Endothelial cell of umbilical vein (primary cell): ENCODE data around the gene GALNT10. TPM values are rescaled to one million over a fixed set of nuclear protein-coding genes. Genes with fewer than 3 reads are reported as not detected.

Experiments used
- BruUV-seq: library from RNA; stranded (reverse); fragments of 400-500 nt; replicated peaks from 2 replicates; lab custom pipeline; 2021; lab: Mats Ljungman, UMichigan
- CTCF ChIA-PET: fragments of 300-600, 350-600 bp; sonication (Branson Sonifier 250); formaldehyde crosslinking; loops from one replicate; lab custom pipeline; 2021; ENCODE audit warnings: antibody characterized with exemption, inconsistent platforms; lab: Charles Lee
- POLR2A ChIA-PET: fragments of 300-600, 350-600 bp; sonication (Branson Sonifier 250); formaldehyde crosslinking; loops from one replicate; lab custom pipeline; 2021; ENCODE audit warnings: antibody characterized with exemption, inconsistent platforms; lab: Charles Lee
- DNase-seq: peaks from one replicate; pipeline ENCODE4 v3.0.0-alpha.2; 2011; ENCODE audit warnings: low read depth, low spot score
- FAIRE-seq: peaks from 2 replicates; lab custom pipeline; 2011; peaks lifted over from hg19 to GRCh38; lab: Jason Lieb, UNC
- H2AFZ ChIP-seq: 2 replicates; pipeline ENCODE4 v1.6.0; 2012; ENCODE audit warnings: low read depth, low read length, control low read depth, inconsistent platforms
- H3K27ac ChIP-seq: 2 replicates; pipeline ENCODE4 v1.5.1; 2011; ENCODE audit warnings: low read depth, mild to moderate bottlenecking, control low read depth, low read length, moderate library complexity; ENCODE audit not compliant: insufficient read depth
- H3K27me3 ChIP-seq, 2 experiments: 2 replicates each; pipeline versions ENCODE4 v1.6.0 to v1.6.1; 2011; ENCODE audit warnings: low read length in 2 of 2, mixed read lengths in 1 of 2; ENCODE audit not compliant: control insufficient read depth in 2 of 2, insufficient read depth in 2 of 2
- H3K36me3 ChIP-seq, 2 experiments: 2 replicates in 1 of 2; 3 replicates in 1 of 2; pipeline ENCODE4 v1.5.1; 2011; ENCODE audit warnings: low read length in 2 of 2, mild to moderate bottlenecking in 1 of 2, moderate library complexity in 1 of 2; ENCODE audit not compliant: control insufficient read depth in 2 of 2, insufficient read depth in 2 of 2; ENCODE audit errors: extremely low read depth in 1 of 2
- H3K4me1 ChIP-seq: 3 replicates; pipeline ENCODE4 v1.5.1; 2011; ENCODE audit warnings: mild to moderate bottlenecking, low read length; ENCODE audit not compliant: control insufficient read depth, insufficient read depth; ENCODE audit errors: extremely low read depth
- H3K4me2 ChIP-seq: 2 replicates; pipeline ENCODE4 v1.6.1; 2011; ENCODE audit warnings: low read length, control low read depth, mixed read lengths; ENCODE audit not compliant: insufficient read depth
- H3K4me3 ChIP-seq, 3 experiments: fragments of 200-600 bp in 1 of 3; sonication (generic), shearing (Covaris generic) in 1 of 3; replicated peaks in 1 of 3; 2 replicates each; pipeline ENCODE4 v1.5.1; 2011 to 2016; ENCODE audit warnings: control low read depth in 3 of 3, low read length in 3 of 3, mild to moderate bottlenecking in 2 of 3, inconsistent platforms in 1 of 3, low read depth in 1 of 3, moderate library complexity in 1 of 3; ENCODE audit not compliant: insufficient read depth in 1 of 3
- H3K79me2 ChIP-seq: 2 replicates; pipeline ENCODE4 v1.6.0; 2012; ENCODE audit warnings: low read length, inconsistent platforms; ENCODE audit not compliant: control insufficient read depth, insufficient read depth
- H3K9ac ChIP-seq: replicated peaks from 2 replicates; pipeline ENCODE3; 2011; ENCODE audit warnings: low read length, control low read depth; ENCODE audit not compliant: insufficient read depth; ENCODE audit errors: extremely low read depth
- H3K9me1 ChIP-seq: replicated peaks from 3 replicates; pipeline ENCODE4 v1.6.0; 2011; ENCODE audit warnings: mild to moderate bottlenecking, low read length; ENCODE audit not compliant: control insufficient read depth, insufficient read depth; ENCODE audit errors: extremely low read depth
- H3K9me3 ChIP-seq: replicated peaks from 2 replicates; pipeline ENCODE4 v1.5.1; 2012; ENCODE audit warnings: low read length, inconsistent platforms; ENCODE audit not compliant: control insufficient read depth, insufficient read depth
- H4K20me1 ChIP-seq: replicated peaks from 2 replicates; pipeline ENCODE3; 2011; ENCODE audit warnings: mild to moderate bottlenecking, low read length; ENCODE audit not compliant: control insufficient read depth, insufficient read depth; ENCODE audit errors: extremely low read depth
- CTCF ChIP-seq, 2 donors: IDR thresholded peaks; 1 replicate in 1 of 2; 2 replicates in 1 of 2; pipeline ENCODE4 v1.5.1; 2011; ENCODE audit warnings: low read length in 2 of 2, mild to moderate bottlenecking in 2 of 2, moderate library complexity in 2 of 2, control low read depth in 1 of 2, inconsistent platforms in 1 of 2, low read depth in 1 of 2; ENCODE audit not compliant: insufficient read depth in 1 of 2; ENCODE audit errors: extremely low read depth in 1 of 2
- EZH2 ChIP-seq: IDR thresholded peaks from 2 replicates; pipeline ENCODE4 v1.6.1; 2012; ENCODE audit warnings: borderline replicate concordance, low read depth, mild to moderate bottlenecking, moderate library complexity, low read length, inconsistent platforms; ENCODE audit not compliant: severe bottlenecking
- FOS ChIP-seq: IDR thresholded peaks from 2 replicates; pipeline ENCODE4 v1.6.1; 2011; ENCODE audit warnings: mild to moderate bottlenecking, low read length, moderate library complexity, borderline replicate concordance; ENCODE audit not compliant: insufficient read depth
- GATA2 ChIP-seq: IDR thresholded peaks from 2 replicates; pipeline ENCODE4 v1.7.0; 2011; ENCODE audit warnings: low read depth, mild to moderate bottlenecking, moderate library complexity, mixed read lengths, low read length; ENCODE audit not compliant: insufficient read length, insufficient read depth
- JUN ChIP-seq: IDR thresholded peaks from 2 replicates; pipeline ENCODE4 v1.6.1; 2011; ENCODE audit warnings: borderline replicate concordance, low read depth; ENCODE audit not compliant: insufficient read length, insufficient read depth
- MAX ChIP-seq: IDR thresholded peaks from 2 replicates; pipeline ENCODE4 v1.6.1; 2011; ENCODE audit not compliant: insufficient read depth, insufficient read length
- MYC ChIP-seq: IDR thresholded peaks from one replicate; pipeline ENCODE4 v1.6.1; 2011; ENCODE audit warnings: mild to moderate bottlenecking, low read depth, low read length
- POLR2A ChIP-seq: IDR thresholded peaks from 2 replicates; pipeline ENCODE4 v1.6.1; 2012; ENCODE audit warnings: low read depth, mild to moderate bottlenecking, control low read depth, low read length
- POLR2AphosphoS5 ChIP-seq: IDR thresholded peaks from 2 replicates; pipeline ENCODE4 v1.6.1; 2012; ENCODE audit warnings: low read depth, mild to moderate bottlenecking, control low read depth, low read length, moderate library complexity; ENCODE audit not compliant: insufficient read depth
- dilution Hi-C: fragments of 300-500 bp; cut with MboI; formaldehyde crosslinking; loops from one replicate; pipeline ENCODE4 v1.15.0; 2019; ENCODE audit warnings: low sequenced_read_pairs; ENCODE audit not compliant: extremely low pct_ligation_motif_present
- intact Hi-C: fragments of 100-400 bp; cut with micrococcal nuclease; formaldehyde crosslinking; loops from one replicate; pipeline ENCODE4 v1.10.0; 2022
- polyA plus RNA-seq, 4 experiments: library from polyadenylated mRNA; depleted of rRNA in 3 of 4; stranded (reverse) in 3 of 4; unstranded in 1 of 4; fragments of >200 nt; gene quantifications; 2 replicates each; pipeline versions ENCODE4 v1.2.1 to v1.2.3, GENCODE V29; 2011 to 2012; ENCODE audit warnings: missing spikeins in 1 of 4
- total RNA-seq: library from RNA; stranded (reverse); gene quantifications from 2 replicates; pipeline ENCODE4 v1.2.3, GENCODE V29; 2021

GALNT10 gene
- total and polyA plus RNA-seq, 2 donors (not counting 3 experiments of a cell fraction or from before 2014, with no cell fraction given): 70.2 to 77.6 TPM

DNA sequence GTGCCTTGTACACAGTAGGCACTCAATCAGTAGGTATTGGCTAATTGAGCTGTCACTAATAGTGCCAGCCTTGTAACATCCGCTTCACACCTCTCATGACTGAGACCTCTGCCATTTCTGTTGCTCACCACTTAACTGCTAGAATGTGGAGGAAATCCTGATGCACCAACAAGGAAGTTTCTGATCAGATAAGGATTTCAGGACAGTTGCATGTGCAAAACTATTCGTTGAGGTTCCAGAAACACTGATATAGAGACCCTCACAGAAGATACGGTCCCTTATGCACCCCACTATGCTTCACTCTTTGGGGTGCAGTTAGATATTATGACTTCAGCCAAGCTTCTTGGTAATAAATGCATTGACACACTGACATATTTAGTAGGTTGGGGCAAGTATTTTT lies 266.0 kb downstream of the GALNT10 start:
- CTCF ChIA-PET: interaction anchor here (1.0 to 1.2 kb wide), 2 partner anchors 10 to 64 kb away, joined by 3 read pairs; no protein-coding TSS in a partner anchor
- no peaks in the 10 kb centered on the region for H3K79me2 ChIP-seq
- H3K4me1 ChIP-seq: peaks cover 2% of the 10 kb centered on the region
- TF ChIP-seq GATA2: no peak
- TF ChIP-seq JUN: no peak
- TF ChIP-seq POLR2AphosphoS5: no peak
- no peak for TF ChIP-seq MYC
- no peak for TF ChIP-seq POLR2A
- TF ChIP-seq CTCF (IDR thresholded peaks at IDR 0.05; ENCODE audit: extremely low read depth in 1 of 2, insufficient read depth in 1 of 2, low read depth in 1 of 2, low read length in 2 of 2): no peak
- no peak for TF ChIP-seq FOS
- no peak for TF ChIP-seq MAX
- no peak for TF ChIP-seq EZH2
- POLR2A ChIA-PET: no interaction called here
- no peak overlapping the region for H3K4me2 ChIP-seq
- no peaks in the 10 kb centered on the region for H3K9me1 ChIP-seq
- no peak overlapping the region for H3K9ac ChIP-seq
- dilution Hi-C loops: no loop called here
- intact Hi-C loops: no loop called here
- no peaks in the 10 kb centered on the region for H4K20me1 ChIP-seq
- no peak for FAIRE-seq
- no peak for DNase-seq
- H3K4me3 ChIP-seq: no peak overlapping the region
- no peak overlapping the region for H3K27ac ChIP-seq
- H2AFZ ChIP-seq: no peak overlapping the region
- no TSS peak for BruUV-seq
- peaks cover 4 to 21% of the 10 kb centered on the region in 2 experiments for H3K36me3 ChIP-seq
- no peaks in the 10 kb centered on the region for H3K9me3 ChIP-seq
- H3K27me3 ChIP-seq: no peaks in the 10 kb centered on the region
